AML-193 (cell line): ENCODE data around the gene SPSB1.

ENCODE experiments used
- DNase-seq, 2 experiments: peaks; one replicate each; lab custom pipeline; 2025; lab: John Stamatoyannopoulos, UW

Gene SPSB1

GRCh38 chr1:9391620-9392019 is 98.9 kb downstream of the SPSB1 start:
- DNase-seq: no peak

GRCh38 chr1:9394010-9394409 is 101.3 kb downstream of the SPSB1 start:
- no peak for DNase-seq

- DNase-seq: no peak
These were observed 102.3 kb downstream of the SPSB1 start for GRCh38 chr1:9395018-9395417.

GRCh38 chr1:9397047-9397446 is 104.4 kb downstream of the SPSB1 start:
- no peak for DNase-seq

- DNase-seq: no peak
These were observed 105.4 kb downstream of the SPSB1 start for GRCh38 chr1:9397997-9398526.

- no peak for DNase-seq
These were observed 107.1 kb downstream of the SPSB1 start for GRCh38 chr1:9399510-9400424.

GRCh38 chr1:9400425-9401079 is 107.9 kb downstream of the SPSB1 start:
- DNase-seq: no peak

- no peak for DNase-seq
These were observed 108.4 kb downstream of the SPSB1 start for GRCh38 chr1:9401080-9401453.

- no peak for DNase-seq
These were observed 109.5 kb downstream of the SPSB1 start for GRCh38 chr1:9402256-9402616.

- DNase-seq: no peak
These were observed 110.1 kb downstream of the SPSB1 start for GRCh38 chr1:9402717-9403225.

- no peak for DNase-seq
These were observed 111.6 kb downstream of the SPSB1 start for GRCh38 chr1:9404117-9404914.

GRCh38 chr1:9406111-9406510 is 113.4 kb downstream of the SPSB1 start:
- no peak for DNase-seq

- DNase-seq: no peak
These were observed 118.1 kb downstream of the SPSB1 start for GRCh38 chr1:9410737-9411297.

GRCh38 chr1:9413071-9413876 is 120.6 kb downstream of the SPSB1 start:
- DNase-seq: no peak

- DNase-seq: no peak
These were observed 121.2 kb downstream of the SPSB1 start for GRCh38 chr1:9413877-9414213.

GRCh38 chr1:9416506-9416905 is 123.8 kb downstream of the SPSB1 start:
- DNase-seq: no peak

GRCh38 chr1:9416918-9417500 is 124.3 kb downstream of the SPSB1 start:
- no peak for DNase-seq

- DNase-seq: no peak
These were observed 125.0 kb downstream of the SPSB1 start for GRCh38 chr1:9417695-9418094.

GRCh38 chr1:9418851-9419250 is 126.2 kb downstream of the SPSB1 start:
- no peak for DNase-seq
